NT2/D1 (cell line): ENCODE data around the gene NHERF2.
A peak's percentile ranks its signal among the peaks of the same experiment; 100 is the strongest.

ENCODE experiments used
- DNase-seq: peaks from one replicate; pipeline ENCODE4 v3.0.0-alpha.2; 2011; ENCODE audit warnings: low read depth, low spot score
- H3K27me3 ChIP-seq: 2 replicates; pipeline ENCODE4 v1.6.0; 2011; ENCODE audit warnings: mild to moderate bottlenecking; ENCODE audit not compliant: insufficient read length, insufficient read depth
- H3K36me3 ChIP-seq: 2 replicates; pipeline ENCODE4 v1.6.1; 2011; ENCODE audit warnings: mild to moderate bottlenecking, low read length, mixed read lengths; ENCODE audit not compliant: insufficient read depth, insufficient read length
- H3K4me1 ChIP-seq: 2 replicates; pipeline ENCODE4 v1.5.1; 2011; ENCODE audit not compliant: insufficient read depth, insufficient read length
- H3K4me3 ChIP-seq: 2 replicates; pipeline ENCODE4 v1.5.1; 2011; ENCODE audit warnings: low read depth; ENCODE audit not compliant: insufficient read length
- H3K9ac ChIP-seq: 2 replicates; pipeline ENCODE4 v1.6.0; 2011; ENCODE audit warnings: low read depth; ENCODE audit not compliant: insufficient read length
- H3K9me3 ChIP-seq: 2 replicates; pipeline ENCODE4 v1.5.1; 2011; ENCODE audit warnings: mild to moderate bottlenecking, low read length; ENCODE audit not compliant: insufficient read depth
- SUZ12 ChIP-seq: IDR thresholded peaks from 2 replicates; pipeline ENCODE4 v1.6.1; 2011; ENCODE audit not compliant: insufficient read length, insufficient read depth; ENCODE audit errors: extremely low read depth
- YY1 ChIP-seq: IDR thresholded peaks from 2 replicates; pipeline ENCODE4 v1.6.1; 2011; ENCODE audit not compliant: insufficient read length, insufficient read depth
- ZNF274 ChIP-seq: IDR thresholded peaks from 2 replicates; pipeline ENCODE4 v1.6.1; 2011; ENCODE audit warnings: mild to moderate bottlenecking, low read depth, low read length

NHERF2 gene

GRCh38 chr16:2027024-2028010 lies 615 bp downstream of the NHERF2 start:
- Histone ChIP-seq H3K4me1 (peaks cover 36% of the 10 kb centered on the region), H3K36me3 (peaks cover 14% of the 10 kb centered on the region), H3K9ac (peak overlapping the region; percentile 66), H3K27me3 (peaks cover 24% of the 10 kb centered on the region), H3K9me3 (no peaks in the 10 kb centered on the region), H3K4me3 (peak overlapping the region; percentile 61)
- DNase-seq: no peak
- TF ChIP-seq YY1 (no peak), SUZ12 (no peak), ZNF274 (no peak)

- DNase-seq: no peak
- Histone ChIP-seq H3K9ac (peak overlapping the region; percentile 66), H3K9me3 (no peaks in the 10 kb centered on the region), H3K4me3 (peak overlapping the region; percentile 61), H3K4me1 (peaks cover 42% of the 10 kb centered on the region), H3K36me3 (peaks cover 15% of the 10 kb centered on the region), H3K27me3 (peaks cover 24% of the 10 kb centered on the region)
- TF ChIP-seq YY1 (no peak), SUZ12 (no peak), ZNF274 (no peak)
These were observed 1.4 kb downstream of the NHERF2 start for GRCh38 chr16:2028146-2028545.

GRCh38 chr16:2028620-2029220 lies 2.0 kb downstream of the NHERF2 start:
- peaks cover 48% of the 10 kb centered on the region for H3K4me1 ChIP-seq
- TF ChIP-seq SUZ12 (no peak), YY1 (no peak), ZNF274 (no peak)
- H3K4me3 ChIP-seq: no peak overlapping the region
- H3K27me3 ChIP-seq: peaks cover 24% of the 10 kb centered on the region
- H3K9me3 ChIP-seq: no peaks in the 10 kb centered on the region
- no peak overlapping the region for H3K9ac ChIP-seq
- no peak for DNase-seq
- peaks cover 15% of the 10 kb centered on the region for H3K36me3 ChIP-seq

GRCh38 chr16:2029350-2029749 lies 2.6 kb downstream of the NHERF2 start:
- no peak for TF ChIP-seq YY1
- no peak for TF ChIP-seq ZNF274
- TF ChIP-seq SUZ12: no peak
- peaks cover 24% of the 10 kb centered on the region for H3K27me3 ChIP-seq
- H3K36me3 ChIP-seq: peaks cover 15% of the 10 kb centered on the region
- peaks cover 52% of the 10 kb centered on the region for H3K4me1 ChIP-seq
- no peak for DNase-seq
- no peak overlapping the region for H3K4me3 ChIP-seq
- no peaks in the 10 kb centered on the region for H3K9me3 ChIP-seq
- H3K9ac ChIP-seq: no peak overlapping the region

DNA sequence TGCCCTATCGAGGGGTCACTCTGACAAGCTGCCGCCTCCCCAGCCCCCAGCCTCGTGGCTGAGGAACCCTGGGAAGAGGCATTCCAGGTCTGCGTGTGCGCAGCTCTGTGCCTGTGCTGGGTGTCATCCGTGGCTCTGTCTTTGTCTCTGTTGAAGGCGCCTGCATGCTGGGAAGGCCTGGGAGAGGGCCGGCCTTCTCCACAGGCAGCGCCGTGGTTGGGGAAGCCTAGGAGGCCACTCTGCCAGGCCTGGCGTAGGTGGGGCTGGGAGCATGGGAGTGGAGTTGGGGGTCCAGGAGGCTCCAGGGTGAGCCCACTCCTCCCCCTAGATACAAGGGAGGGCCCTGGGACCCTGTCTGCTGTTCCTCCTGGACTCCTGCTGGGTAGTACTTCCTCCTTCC lies 3.3 kb downstream of the NHERF2 start:
- H3K4me3 ChIP-seq: no peak overlapping the region

DNA sequence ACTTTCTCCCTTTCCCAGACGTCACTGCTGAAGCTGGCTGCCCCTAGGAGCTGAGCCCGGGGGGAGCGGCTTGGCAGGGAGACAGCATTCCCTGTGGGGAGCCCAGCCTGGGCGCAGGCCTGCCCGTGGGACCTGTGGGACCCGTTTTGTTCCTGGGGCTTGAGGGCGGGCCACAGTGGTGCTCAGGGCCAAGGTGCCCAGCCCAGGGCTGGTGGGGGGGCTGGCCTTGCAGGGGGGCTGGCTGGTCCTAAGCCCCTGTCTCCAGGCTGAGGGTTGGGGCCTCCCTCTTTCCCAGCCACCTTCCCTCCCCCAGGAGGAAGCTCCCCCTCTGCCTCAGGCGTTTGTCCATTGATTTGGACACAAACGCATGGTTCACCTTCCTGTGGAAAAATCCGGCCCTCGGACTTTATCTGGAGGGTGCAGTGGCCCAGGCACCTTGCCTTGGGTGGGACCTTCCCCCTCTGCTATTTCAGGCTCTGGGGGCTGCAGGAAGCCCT lies 4.4 kb downstream of the NHERF2 start:
- Histone ChIP-seq H3K9me3 (no peaks in the 10 kb centered on the region), H3K36me3 (peaks cover 16% of the 10 kb centered on the region), H3K4me3 (no peak overlapping the region), H3K9ac (peak overlapping the region; percentile 50), H3K4me1 (peaks cover 57% of the 10 kb centered on the region), H3K27me3 (peaks cover 12% of the 10 kb centered on the region)
- no peak for TF ChIP-seq SUZ12
- no peak for TF ChIP-seq YY1
- no peak for TF ChIP-seq ZNF274
- DNase-seq: no peak

More for the DNA sequence above, 3.3 kb downstream of the NHERF2 start:
- H3K9me3 ChIP-seq: no peaks in the 10 kb centered on the region
- peaks cover 15% of the 10 kb centered on the region for H3K36me3 ChIP-seq
- peaks cover 55% of the 10 kb centered on the region for H3K4me1 ChIP-seq
- DNase-seq: no peak
- H3K27me3 ChIP-seq: peaks cover 21% of the 10 kb centered on the region
- TF ChIP-seq ZNF274: no peak
- no peak for TF ChIP-seq SUZ12
- no peak for TF ChIP-seq YY1
- no peak overlapping the region for H3K9ac ChIP-seq
